AML-193 (cell line): ENCODE results near the gene HCLS1.
"Not testable (repeated sequence)": the region's sequence is repeated elsewhere in the genome, so short reads cannot be mapped to it uniquely, and the experiment has no call there.

Experiments used
- DNase-seq, 2 experiments: peaks; one replicate each; lab custom pipeline; 2025; lab: John Stamatoyannopoulos, UW

HCLS1 gene

GRCh38 chr3:121660356-121661171, at the start of gene HCLS1:
Gene HCLS1 (minus strand): TSS chr3:121660903. CDS start chr3:121658347, 2,556 bp downstream.
- peak; percentile 97 for DNase-seq

GRCh38 chr3:121710347-121710746, 49.6 kb upstream of the HCLS1 start:
- no peak for DNase-seq

- no peak for DNase-seq
Observed at GRCh38 chr3:121707531-121708273, 47.0 kb upstream of the HCLS1 start.

- no peak for DNase-seq
Observed at GRCh38 chr3:121705541-121705940, 44.8 kb upstream of the HCLS1 start.

GRCh38 chr3:121703973-121704372, 43.3 kb upstream of the HCLS1 start:
- no peak for DNase-seq

- no peak for DNase-seq
Observed at GRCh38 chr3:121698901-121699300, 38.2 kb upstream of the HCLS1 start.

GRCh38 chr3:121698476-121698875, 37.8 kb upstream of the HCLS1 start:
- DNase-seq: no peak

GRCh38 chr3:121696186-121696585, 35.5 kb upstream of the HCLS1 start:
- no peak for DNase-seq

- no peak for DNase-seq
Observed at GRCh38 chr3:121692010-121692699, 31.5 kb upstream of the HCLS1 start.

GRCh38 chr3:121690777-121691405, 30.2 kb upstream of the HCLS1 start:
- DNase-seq: no peak

- DNase-seq: not testable (repeated sequence)
Observed at GRCh38 chr3:121688747-121689146, 28.0 kb upstream of the HCLS1 start.

- no peak for DNase-seq
Observed at GRCh38 chr3:121681792-121682191, 21.1 kb upstream of the HCLS1 start.

- no peak for DNase-seq
Observed at GRCh38 chr3:121677141-121677540, 16.4 kb upstream of the HCLS1 start.

- DNase-seq: no peak
Observed at GRCh38 chr3:121670676-121671075, 10.0 kb upstream of the HCLS1 start.

- no peak for DNase-seq
Observed at GRCh38 chr3:121667333-121667732, 6.6 kb upstream of the HCLS1 start.

- no peak for DNase-seq
Observed at GRCh38 chr3:121665488-121665887, 4.8 kb upstream of the HCLS1 start.

GRCh38 chr3:121663171-121663847, 2.6 kb upstream of the HCLS1 start:
- no peak for DNase-seq

GRCh38 chr3:121662742-121663141, 2.0 kb upstream of the HCLS1 start:
- no peak for DNase-seq

- DNase-seq: no peak
Observed at GRCh38 chr3:121661376-121661775, 673 bp upstream of the HCLS1 start.

GRCh38 chr3:121659586-121659985, 1.1 kb downstream of the HCLS1 start:
- DNase-seq: peak in 1 of 2 experiments; percentile 16

GRCh38 chr3:121658716-121659435, 1.8 kb downstream of the HCLS1 start:
- no peak for DNase-seq
